Natural killer cell (primary cell): Measurements from ENCODE around the gene TACC3. TPM values are rescaled to one million over a fixed set of nuclear protein-coding genes. Genes with fewer than 3 reads are reported as not detected.

Source experiments
- ATAC-seq, 3 donors: fragments of 150-1000 bp in 2 of 3; fragments of 200-7000 bp in 1 of 3; cut with Tn5 transposase; 1 replicate in 1 of 3; 2 replicates in 2 of 3; pipeline ENCODE4 v1.10.0; 2021; ENCODE audit warnings: mild to moderate bottlenecking in 2 of 3, moderate library complexity in 2 of 3
- DNase-seq, 2 donors: peaks; one replicate each; pipeline versions ENCODE4 v3.0.0 to v3.0.0-alpha.2; 2013 to 2021; ENCODE audit warnings: mixed read lengths in 1 of 2
- H3K27ac ChIP-seq: one replicate; pipeline ENCODE4 v1.5.1; 2013; ENCODE audit warnings: mild to moderate bottlenecking, low read length
- H3K27me3 ChIP-seq: one replicate; pipeline ENCODE4 v1.6.1; 2013; ENCODE audit warnings: low read length; ENCODE audit not compliant: control insufficient read depth, insufficient read depth
- H3K36me3 ChIP-seq: one replicate; pipeline ENCODE4 v1.6.1; 2013; ENCODE audit warnings: low read length; ENCODE audit not compliant: control insufficient read depth, insufficient read depth
- H3K4me1 ChIP-seq: one replicate; pipeline ENCODE4 v1.6.1; 2013; ENCODE audit warnings: low read length; ENCODE audit not compliant: control insufficient read depth, insufficient read depth
- H3K4me3 ChIP-seq: one replicate; pipeline ENCODE4 v1.5.1; 2013; ENCODE audit warnings: low read length
- H3K9me3 ChIP-seq: one replicate; pipeline ENCODE4 v1.6.1; 2013; ENCODE audit warnings: low read length; ENCODE audit not compliant: control insufficient read depth, insufficient read depth
- H3K27ac Mint-ChIP-seq, 2 donors: one replicate each; pipeline ENCODE4 v1.8.0; 2022; ENCODE audit warnings: mild to moderate bottlenecking in 2 of 2, mixed read lengths in 2 of 2, moderate library complexity in 1 of 2
- H3K27me3 Mint-ChIP-seq, 2 donors: one replicate each; pipeline ENCODE4 v1.8.0; 2022; ENCODE audit warnings: low read depth in 2 of 2, mixed read lengths in 2 of 2
- H3K36me3 Mint-ChIP-seq: one replicate; pipeline ENCODE4 v1.8.0; 2022; ENCODE audit warnings: mixed read lengths
- H3K4me1 Mint-ChIP-seq, 2 donors: one replicate each; pipeline ENCODE4 v1.8.0; 2022; ENCODE audit warnings: mixed read lengths in 2 of 2
- H3K4me3 Mint-ChIP-seq: one replicate; pipeline ENCODE4 v1.8.0; 2022; ENCODE audit warnings: mild to moderate bottlenecking, moderate library complexity, mixed read lengths
- H3K9me3 Mint-ChIP-seq, 2 donors: one replicate each; pipeline ENCODE4 v1.8.0; 2022; ENCODE audit warnings: mixed read lengths in 2 of 2
- CTCF ChIP-seq: fragments of 200-600 bp; IDR thresholded peaks from one replicate; pipeline ENCODE4 v1.8.0; 2022; ENCODE audit warnings: antibody characterized with exemption
- WGBS: methylation state at CpG from one replicate; pipeline ENCODE4 v1.1.7; 2013; ENCODE audit warnings: missing lambda C conversion rate; ENCODE audit not compliant: insufficient coverage; 5-methylcytosine and 5-hydroxymethylcytosine counted together
- intact Hi-C: fragments of 100-400 bp; cut with micrococcal nuclease; formaldehyde crosslinking; loops from one replicate; pipeline ENCODE4 v1.14.2; 2022
- total RNA-seq, 4 donors: library from RNA; stranded (reverse); fragments of 120-200 nt in 1 of 4; gene quantifications; one replicate each; pipeline versions ENCODE4 v1.2.3 to v1.2.4, GENCODE V29; 2013 to 2022

The TACC3 gene
- total RNA-seq, 3 donors from 2014 or later (not counting 1 experiment from before 2014, with no cell fraction given) = 23.4 to 43.7 (median 32.5) TPM

GRCh38 chr4:1745697-1746096 is 24.4 kb downstream of the TACC3 start:
- Histone ChIP-seq H3K36me3 (peaks cover 8% of the 10 kb centered on the region), H3K9me3 (no peaks in the 10 kb centered on the region), H3K4me3 (no peak overlapping the region), H3K27me3 (no peaks in the 10 kb centered on the region), H3K27ac (no peak overlapping the region), H3K4me1 (peaks cover 10% of the 10 kb centered on the region)
- no peak for ATAC-seq
- WGBS = 88% methylated on average over 12 of the region's 12 CpGs
- Mint-ChIP-seq H3K27me3 (no peaks in the 10 kb centered on the region), H3K27ac (no peak overlapping the region), H3K4me3 (no peak overlapping the region), H3K9me3 (no peaks in the 10 kb centered on the region), H3K4me1 (no peaks in the 10 kb centered on the region), H3K36me3 (no peaks in the 10 kb centered on the region)
- no peak for TF ChIP-seq CTCF
- DNase-seq = no peak
- intact Hi-C loops = loop anchor here (10.0 kb wide), 1 partner anchor 69 kb away; no protein-coding TSS in a partner anchor

DNA sequence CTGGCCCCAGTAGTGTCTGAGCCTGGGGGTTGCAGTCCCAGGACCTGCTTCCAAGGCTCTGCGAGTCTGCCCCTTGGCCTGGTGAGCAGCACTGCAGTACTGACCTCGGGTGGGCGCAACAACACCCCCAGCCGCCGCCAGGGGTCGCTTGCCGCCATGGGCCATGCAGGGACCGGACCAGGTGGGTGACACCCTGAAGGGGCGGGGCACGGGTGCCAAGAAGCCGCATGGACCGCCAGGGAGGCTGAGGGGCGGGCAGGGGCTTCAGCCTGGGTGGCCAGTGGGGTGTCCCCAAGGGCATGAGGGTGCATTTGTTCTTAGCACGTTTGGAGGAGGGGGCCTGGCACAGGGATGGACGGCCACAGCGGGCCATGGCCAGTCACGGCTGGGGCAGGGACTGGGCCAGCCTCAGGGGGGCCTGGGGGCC is 25.0 kb downstream of the TACC3 start:
- TF ChIP-seq CTCF = peak; percentile 66
- H3K9me3 Mint-ChIP-seq = no peaks in the 10 kb centered on the region
- no peaks in the 10 kb centered on the region for H3K27me3 Mint-ChIP-seq
- Histone ChIP-seq H3K4me3 (no peak overlapping the region), H3K4me1 (peaks cover 10% of the 10 kb centered on the region), H3K27ac (no peak overlapping the region), H3K9me3 (no peaks in the 10 kb centered on the region), H3K36me3 (peaks cover 6% of the 10 kb centered on the region), H3K27me3 (no peaks in the 10 kb centered on the region)
- intact Hi-C loops = loop anchor here (10.0 kb wide), 1 partner anchor 69 kb away; no protein-coding TSS in a partner anchor
- WGBS = 23% methylated on average over 17 of the region's 17 CpGs
- peak; percentile 66 to 81 for DNase-seq
- H3K4me1 Mint-ChIP-seq = no peaks in the 10 kb centered on the region
- H3K4me3 Mint-ChIP-seq = no peak overlapping the region
- ATAC-seq = peak; percentile 54 to 83 (median 83)
- no peaks in the 10 kb centered on the region for H3K36me3 Mint-ChIP-seq
- no peak overlapping the region for H3K27ac Mint-ChIP-seq

DNA sequence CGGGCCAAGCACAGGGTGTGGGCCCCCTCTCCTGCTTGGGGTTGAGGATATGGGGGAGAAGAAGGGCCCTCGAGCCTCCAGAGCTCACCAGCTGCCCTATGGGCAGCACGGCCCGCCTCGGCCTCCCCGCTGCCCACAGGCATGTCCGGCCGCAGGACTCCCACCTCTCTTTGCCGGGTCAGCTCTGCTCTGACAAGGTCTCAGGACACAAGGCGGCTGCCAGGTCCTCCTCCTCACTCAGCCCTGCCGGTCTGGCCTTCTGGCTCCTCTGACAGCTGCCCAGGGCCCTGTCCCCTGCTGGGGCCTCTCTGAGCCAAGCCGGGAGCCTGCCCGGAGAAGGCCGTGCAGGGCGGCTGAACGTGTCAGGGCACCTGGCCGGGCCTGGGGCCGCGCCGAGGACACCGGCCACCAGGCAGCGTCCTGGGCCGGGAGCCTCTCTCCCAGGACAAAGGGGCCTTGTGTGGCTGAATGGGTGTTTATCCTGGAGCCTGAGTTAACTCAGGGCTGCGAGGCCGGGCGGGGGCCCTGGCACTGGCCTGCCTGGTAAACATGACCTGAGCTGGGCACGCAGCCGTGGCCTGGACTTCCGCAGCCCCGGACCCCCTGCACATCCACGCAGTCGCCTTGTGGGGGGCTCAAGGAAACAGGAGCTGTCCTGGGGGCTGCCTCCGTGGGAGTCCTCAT is 25.7 kb downstream of the TACC3 start:
- intact Hi-C loops = loop anchor here (10.0 kb wide), 1 partner anchor 68 kb away; no protein-coding TSS in a partner anchor
- no peaks in the 10 kb centered on the region for H3K9me3 Mint-ChIP-seq

More for the DNA sequence above, 25.7 kb downstream of the TACC3 start:
- Histone ChIP-seq H3K27ac (no peak overlapping the region), H3K27me3 (no peaks in the 10 kb centered on the region), H3K9me3 (no peaks in the 10 kb centered on the region), H3K36me3 (no peaks in the 10 kb centered on the region), H3K4me3 (no peak overlapping the region), H3K4me1 (peaks cover 10% of the 10 kb centered on the region)
- DNase-seq = no peak
- no peak overlapping the region for H3K27ac Mint-ChIP-seq
- H3K4me3 Mint-ChIP-seq = no peak overlapping the region
- no peak for ATAC-seq
- no peak for TF ChIP-seq CTCF
- H3K4me1 Mint-ChIP-seq = no peaks in the 10 kb centered on the region
- no peaks in the 10 kb centered on the region for H3K27me3 Mint-ChIP-seq
- 92% methylated on average over 33 of the region's 33 CpGs for WGBS
- H3K36me3 Mint-ChIP-seq = no peaks in the 10 kb centered on the region
